Smooth muscle cell (in vitro differentiated cells): Measurements from ENCODE around the gene LYRM7. TPM values are rescaled to one million over a fixed set of nuclear protein-coding genes. Genes with fewer than 3 reads are reported as not detected.

Experiments used
- DNase-seq: peaks from one replicate; lab custom pipeline; 2025; ENCODE audit not compliant: unreplicated experiment; lab: John Stamatoyannopoulos, UW
- H2AFZ ChIP-seq: fragments of 200-600 bp; sonication (generic); 2 replicates; pipeline ENCODE4 v1.6.0; 2016; ENCODE audit warnings: antibody characterized with exemption, low read depth, mild to moderate bottlenecking
- H3F3A ChIP-seq: fragments of 200-600 bp; sonication (generic); 2 replicates; pipeline ENCODE4 v1.6.0; 2017; ENCODE audit warnings: antibody characterized with exemption, low read depth
- H3K27ac ChIP-seq: fragments of 200-600 bp; sonication (generic); 2 replicates; pipeline ENCODE4 v1.5.1; 2016; ENCODE audit warnings: low read depth, mild to moderate bottlenecking
- H3K27me3 ChIP-seq: fragments of 200-600 bp; sonication (generic); 2 replicates; pipeline ENCODE4 v1.6.1; 2016; ENCODE audit warnings: low read depth, mild to moderate bottlenecking
- H3K36me3 ChIP-seq: fragments of 200-600 bp; sonication (generic); 2 replicates; pipeline ENCODE4 v1.5.1; 2016; ENCODE audit warnings: low read depth
- H3K4me1 ChIP-seq: fragments of 200-600 bp; sonication (generic); 2 replicates; pipeline ENCODE4 v1.5.1; 2016; ENCODE audit warnings: low read depth
- H3K4me2 ChIP-seq: fragments of 200-600 bp; sonication (generic); 2 replicates; pipeline ENCODE4 v1.6.0; 2016; ENCODE audit warnings: mild to moderate bottlenecking
- H3K4me3 ChIP-seq: fragments of 200-600 bp; sonication (generic); 2 replicates; pipeline ENCODE4 v1.5.1; 2016; ENCODE audit warnings: mild to moderate bottlenecking
- H3K79me2 ChIP-seq: fragments of 200-600 bp; sonication (generic); 2 replicates; pipeline ENCODE4 v1.6.0; 2016; ENCODE audit warnings: low read depth, mild to moderate bottlenecking
- H3K9ac ChIP-seq: fragments of 200-600 bp; sonication (generic); 2 replicates; pipeline ENCODE4 v1.6.0; 2016; ENCODE audit warnings: low read depth
- H3K9me3 ChIP-seq: fragments of 200-600 bp; sonication (generic); replicated peaks from 2 replicates; pipeline ENCODE4 v1.5.1; 2016; ENCODE audit warnings: low read depth
- H4K20me1 ChIP-seq: fragments of 200-600 bp; sonication (generic); 2 replicates; pipeline ENCODE4 v1.6.0; 2016; ENCODE audit warnings: low read depth
- WGBS: methylation state at CpG from one replicate; pipeline ENCODE4 v1.1.7; 2016; ENCODE audit warnings: low lambda C conversion rate; 5-methylcytosine and 5-hydroxymethylcytosine counted together
- polyA plus RNA-seq: library from polyadenylated mRNA; unstranded; fragments of >200 nt; fragmentation: Nextera tagmentation; extraction: Ambion mirVana; gene quantifications from 2 replicates; pipeline ENCODE4 v1.2.1, GENCODE V29; 2016
- total RNA-seq: library from RNA; depleted of rRNA; stranded (reverse); fragments of >200 nt; gene quantifications from 2 replicates; pipeline ENCODE4 v1.2.3, GENCODE V29; 2014
- TF ChIP-seq, protein P1 (sequence below): fragments of 200-600 bp; sonication (generic); IDR thresholded peaks from 2 replicates; pipeline ENCODE4 v1.5.1; 2017; ENCODE audit warnings: borderline replicate concordance, mild to moderate bottlenecking, antibody characterized with exemption; ENCODE audit not compliant: insufficient read depth, poor library complexity, severe bottlenecking

Gene LYRM7
- total and polyA plus RNA-seq, 2 experiments from 2014 or later: 6.7 to 11.5 TPM

- no peak overlapping the region for H2AFZ ChIP-seq
- H3K27me3 ChIP-seq: no peaks in the 10 kb centered on the region
- no peaks in the 10 kb centered on the region for H3K36me3 ChIP-seq
- H4K20me1 ChIP-seq: no peaks in the 10 kb centered on the region
- TF ChIP-seq, protein P1, sequence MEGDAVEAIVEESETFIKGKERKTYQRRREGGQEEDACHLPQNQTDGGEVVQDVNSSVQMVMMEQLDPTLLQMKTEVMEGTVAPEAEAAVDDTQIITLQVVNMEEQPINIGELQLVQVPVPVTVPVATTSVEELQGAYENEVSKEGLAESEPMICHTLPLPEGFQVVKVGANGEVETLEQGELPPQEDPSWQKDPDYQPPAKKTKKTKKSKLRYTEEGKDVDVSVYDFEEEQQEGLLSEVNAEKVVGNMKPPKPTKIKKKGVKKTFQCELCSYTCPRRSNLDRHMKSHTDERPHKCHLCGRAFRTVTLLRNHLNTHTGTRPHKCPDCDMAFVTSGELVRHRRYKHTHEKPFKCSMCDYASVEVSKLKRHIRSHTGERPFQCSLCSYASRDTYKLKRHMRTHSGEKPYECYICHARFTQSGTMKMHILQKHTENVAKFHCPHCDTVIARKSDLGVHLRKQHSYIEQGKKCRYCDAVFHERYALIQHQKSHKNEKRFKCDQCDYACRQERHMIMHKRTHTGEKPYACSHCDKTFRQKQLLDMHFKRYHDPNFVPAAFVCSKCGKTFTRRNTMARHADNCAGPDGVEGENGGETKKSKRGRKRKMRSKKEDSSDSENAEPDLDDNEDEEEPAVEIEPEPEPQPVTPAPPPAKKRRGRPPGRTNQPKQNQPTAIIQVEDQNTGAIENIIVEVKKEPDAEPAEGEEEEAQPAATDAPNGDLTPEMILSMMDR: no peak
- DNase-seq: no peak
- H3F3A ChIP-seq: no peaks in the 10 kb centered on the region
- H3K4me3 ChIP-seq: no peak overlapping the region
- H3K27ac ChIP-seq: no peak overlapping the region
- no peaks in the 10 kb centered on the region for H3K4me1 ChIP-seq
- no peak overlapping the region for H3K9ac ChIP-seq
- 94% methylated on average over 6 of the region's 6 CpGs for WGBS
- no peak overlapping the region for H3K4me2 ChIP-seq
- H3K9me3 ChIP-seq: no peaks in the 10 kb centered on the region
- no peaks in the 10 kb centered on the region for H3K79me2 ChIP-seq
Measured at GRCh38 chr5:131224387-131225201, 53.9 kb downstream of the LYRM7 start.

- H3K9me3 ChIP-seq: no peaks in the 10 kb centered on the region
- H3K36me3 ChIP-seq: no peaks in the 10 kb centered on the region
- TF ChIP-seq, protein P1: no peak
- no peak overlapping the region for H3K27ac ChIP-seq
- H3K4me1 ChIP-seq: peaks cover 4% of the 10 kb centered on the region
- no peaks in the 10 kb centered on the region for H3K79me2 ChIP-seq
- no peaks in the 10 kb centered on the region for H3F3A ChIP-seq
- WGBS: 71% methylated on average over 4 of the region's 4 CpGs
- no peak for DNase-seq
- H3K4me3 ChIP-seq: no peak overlapping the region
- no peak overlapping the region for H2AFZ ChIP-seq
- H4K20me1 ChIP-seq: no peaks in the 10 kb centered on the region
- H3K27me3 ChIP-seq: no peaks in the 10 kb centered on the region
- no peak overlapping the region for H3K9ac ChIP-seq
- no peak overlapping the region for H3K4me2 ChIP-seq
Measured at GRCh38 chr5:131225282-131225974, 54.7 kb downstream of the LYRM7 start.

DNA sequence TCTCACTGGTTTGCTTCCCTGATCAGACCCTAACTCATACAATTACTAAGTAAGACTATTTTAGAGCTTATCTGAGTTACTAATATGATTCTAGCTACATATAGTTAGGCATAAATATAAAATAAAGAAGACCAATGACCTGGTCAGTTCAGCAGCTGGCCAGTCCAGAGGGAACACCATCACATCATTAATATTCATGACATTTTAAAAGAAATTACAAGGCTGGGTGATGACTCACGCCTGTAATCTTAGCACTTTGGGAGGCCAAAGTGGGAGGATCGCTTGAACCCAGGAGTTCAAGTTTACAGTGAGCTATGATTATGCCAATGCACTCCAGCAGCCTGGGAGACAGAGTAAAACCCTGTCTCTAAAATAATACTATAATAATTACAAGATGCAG lies 56.2 kb downstream of the LYRM7 start:
- H3K9me3 ChIP-seq: no peaks in the 10 kb centered on the region
- DNase-seq: no peak
- no peak overlapping the region for H3K4me2 ChIP-seq
- 88% methylated on average over 2 of the region's 2 CpGs for WGBS
- H3K36me3 ChIP-seq: no peaks in the 10 kb centered on the region
- H3K79me2 ChIP-seq: no peaks in the 10 kb centered on the region
- no peak overlapping the region for H3K9ac ChIP-seq
- TF ChIP-seq, protein P1: no peak
- H3K4me1 ChIP-seq: peaks cover 6% of the 10 kb centered on the region
- H4K20me1 ChIP-seq: no peaks in the 10 kb centered on the region
- no peaks in the 10 kb centered on the region for H3K27me3 ChIP-seq
- no peaks in the 10 kb centered on the region for H3F3A ChIP-seq
- H2AFZ ChIP-seq: no peak overlapping the region
- H3K4me3 ChIP-seq: no peak overlapping the region
- no peak overlapping the region for H3K27ac ChIP-seq
